Ecto neural progenitor cell (in vitro differentiated cells): Measurements from ENCODE around the gene ZFP69B.
"Not testable (repeated sequence)": the region's sequence is repeated elsewhere in the genome, so short reads cannot be mapped to it uniquely, and the experiment has no call there.

Source experiments
- DNase-seq: peaks from one replicate; pipeline ENCODE4 v3.0.0-alpha.2; 2018; ENCODE audit warnings: low spot score

The ZFP69B gene

DNA sequence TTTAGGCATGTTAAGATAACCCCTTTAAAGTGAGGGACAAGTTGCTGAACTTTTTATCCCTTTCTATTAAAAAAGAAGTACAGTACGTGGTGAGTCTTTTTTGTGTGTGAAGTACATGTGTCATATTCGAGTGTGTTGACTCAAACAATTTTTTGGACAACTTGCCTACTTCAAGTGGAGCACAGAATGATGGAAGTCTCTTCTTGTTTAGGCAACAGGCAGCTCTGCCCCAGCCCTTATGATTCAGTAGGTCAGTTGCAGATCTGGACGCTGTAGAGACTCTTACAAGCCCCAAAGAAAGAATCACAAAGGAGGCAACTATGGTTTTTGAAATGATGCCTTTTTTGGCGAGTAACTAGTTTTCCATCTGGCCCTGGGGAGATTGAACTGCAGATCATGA is 14.4 kb upstream of the ZFP69B start:
- DNase-seq, result no peak

GRCh38 chr1:40438391-40439015 is 11.8 kb upstream of the ZFP69B start:
- no peak for DNase-seq

GRCh38 chr1:40439247-40439646 is 11.0 kb upstream of the ZFP69B start:
- DNase-seq, result no peak

- DNase-seq, result peak; percentile 55
Observed at GRCh38 chr1:40450495-40451237, 390 bp downstream of the ZFP69B start.

GRCh38 chr1:40451238-40451585 is 936 bp downstream of the ZFP69B start:
- no peak for DNase-seq

DNA sequence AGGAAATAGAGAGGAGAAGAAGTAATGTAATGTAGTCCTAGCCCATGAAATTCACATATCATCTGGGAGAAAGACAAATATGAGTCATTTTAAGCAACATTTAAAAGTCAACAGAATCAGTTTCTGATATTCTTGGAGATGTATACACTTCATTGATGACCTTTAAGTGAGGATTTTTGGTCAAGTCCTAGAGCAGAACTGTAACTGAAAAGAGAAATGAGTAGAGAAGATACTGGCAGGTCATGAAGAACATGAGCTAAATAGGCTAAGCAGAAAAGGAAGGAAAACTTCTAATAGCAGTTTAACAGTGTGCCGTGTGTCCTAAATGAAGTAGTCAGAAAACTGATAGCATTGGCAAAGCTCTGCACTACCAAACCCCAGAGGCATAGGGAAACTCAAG is 4.6 kb downstream of the ZFP69B start:
- no peak for DNase-seq

GRCh38 chr1:40462956-40463590 is 12.8 kb downstream of the ZFP69B start:
- no peak for DNase-seq

GRCh38 chr1:40469327-40469726 is 19.1 kb downstream of the ZFP69B start:
- no peak for DNase-seq

DNA sequence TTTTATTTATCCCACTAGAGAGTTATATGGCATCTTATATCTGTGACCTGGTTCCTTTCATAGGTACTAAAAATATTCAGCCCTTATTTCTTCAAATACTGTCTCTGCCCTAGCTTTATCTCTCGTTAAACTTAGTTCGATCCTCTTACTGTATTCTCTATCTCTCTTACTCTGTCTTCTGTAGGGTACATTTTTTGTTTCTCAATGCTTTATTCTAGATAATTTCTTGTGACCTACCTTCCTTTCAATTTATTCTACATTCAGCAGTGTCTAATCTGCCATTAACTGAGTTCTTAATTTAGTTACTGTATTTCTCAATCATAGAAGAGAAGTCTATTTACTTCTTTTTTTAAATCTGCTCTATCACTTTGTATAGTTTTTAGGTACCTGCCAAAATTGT is 25.0 kb downstream of the ZFP69B start:
- no peak for DNase-seq

DNA sequence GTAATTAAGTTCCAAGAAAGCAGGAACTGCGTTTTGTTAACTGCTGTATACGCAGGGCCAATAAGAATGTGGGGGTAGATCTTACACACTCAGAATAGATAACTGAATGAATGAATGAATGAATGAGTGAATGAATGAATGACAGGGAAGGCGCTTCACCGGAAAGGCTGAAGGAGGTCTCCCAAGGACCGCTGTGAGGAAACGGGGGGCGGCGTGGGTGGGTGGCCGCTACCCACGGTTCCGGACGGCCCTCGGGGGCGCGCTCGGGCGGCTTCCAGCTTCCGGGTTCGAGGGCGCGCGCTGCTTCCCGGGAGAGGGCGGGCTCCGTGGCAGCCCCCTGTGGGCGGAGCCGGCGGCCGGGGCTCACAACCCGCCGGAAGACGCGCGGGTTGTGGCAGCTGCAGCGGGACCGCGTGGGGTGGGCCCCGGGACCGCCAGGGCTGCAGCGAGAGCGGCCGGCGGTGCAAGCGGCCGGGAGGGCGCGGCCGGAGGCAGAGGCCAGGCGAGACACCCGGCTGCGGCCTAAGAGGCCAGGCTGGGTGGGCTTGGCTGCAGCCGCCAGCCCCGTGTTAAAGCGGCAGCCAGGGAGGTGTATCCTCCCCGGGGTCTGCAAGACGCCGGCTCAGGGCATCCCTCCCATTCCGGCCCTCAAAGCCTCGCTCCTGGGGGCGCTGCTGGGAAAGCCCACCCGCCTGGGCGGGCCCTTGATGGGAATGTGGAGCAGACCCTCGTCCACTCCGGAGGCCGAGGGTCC is 26.8 kb downstream of the ZFP69B start, which contains the start of gene ZFP69:
ZFP69 (plus strand) TSS at position 367 of the 754 bp plus-strand sequence. CDS start 2,072 bp downstream, outside the sequence.
- peak; percentile 80 for DNase-seq

DNA sequence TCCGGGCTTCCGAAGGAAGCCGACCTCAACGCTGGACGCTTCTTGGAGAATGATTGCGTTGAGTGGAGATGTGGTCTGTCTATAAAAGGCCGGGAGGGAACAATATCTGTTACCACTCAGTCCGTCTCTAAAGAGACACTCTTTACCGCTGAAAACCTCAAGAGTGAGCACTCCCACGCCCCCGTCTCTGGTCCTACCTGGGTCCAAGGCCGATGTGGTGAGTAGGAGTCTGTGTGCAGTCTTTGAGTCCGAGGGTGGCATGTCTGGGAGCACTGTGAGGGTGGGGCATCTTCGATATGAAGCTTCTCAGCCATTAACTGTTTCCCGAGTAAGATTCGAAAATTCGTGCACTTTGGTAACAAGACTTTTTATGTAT is 27.4 kb downstream of the ZFP69B start:
- DNase-seq, result no peak

DNA sequence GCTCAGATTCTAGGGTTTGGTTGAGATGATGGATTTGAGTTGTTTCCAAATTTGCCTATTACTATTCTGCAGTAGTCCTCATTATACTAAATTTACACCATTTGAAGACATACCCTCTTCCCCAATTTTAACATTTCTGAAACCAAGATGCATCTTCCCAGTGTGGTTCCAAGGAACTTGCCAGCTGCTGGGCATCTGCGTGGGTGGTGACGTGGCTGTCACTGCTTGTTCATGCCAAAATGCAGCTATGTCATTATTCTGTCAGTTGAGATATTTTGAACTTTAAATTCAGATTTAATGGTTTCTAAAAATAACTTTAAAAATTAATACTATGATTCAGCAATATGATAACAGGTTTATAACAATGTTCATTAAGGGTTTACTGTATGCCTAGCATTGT is 28.0 kb downstream of the ZFP69B start:
- DNase-seq, result no peak

GRCh38 chr1:40479156-40479555 is 28.9 kb downstream of the ZFP69B start:
- DNase-seq, result no peak

- no peak for DNase-seq
Observed at GRCh38 chr1:40495315-40495903, 45.1 kb downstream of the ZFP69B start.

DNA sequence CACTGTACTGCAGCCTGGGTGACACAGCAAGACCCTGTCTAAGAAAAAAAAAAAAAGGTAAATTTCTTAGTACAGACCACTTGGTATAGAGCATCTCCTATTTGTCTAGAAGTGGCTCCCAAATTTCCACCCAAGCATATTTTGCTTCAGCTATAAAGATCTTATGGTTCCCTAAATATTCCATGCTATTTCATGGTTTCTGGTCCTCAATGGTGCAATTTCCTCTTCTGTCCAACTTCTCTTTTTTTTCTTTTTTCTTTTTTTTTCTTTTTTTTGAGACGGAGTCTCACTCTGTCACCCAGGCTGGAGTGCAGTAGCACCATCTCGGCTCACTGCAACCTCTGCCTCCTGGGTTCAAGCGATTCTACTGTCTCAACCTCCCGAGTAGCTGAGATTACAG is 52.4 kb downstream of the ZFP69B start:
- DNase-seq, result not testable (repeated sequence)

- no peak for DNase-seq
Observed at GRCh38 chr1:40507973-40508372, 57.7 kb downstream of the ZFP69B start.

- peak; percentile 76 for DNase-seq
Observed at GRCh38 chr1:40508375-40509341, 58.4 kb downstream of the ZFP69B start, which contains the start of gene EXO5. TSS of gene EXO5 (plus strand) at chr1:40508767. CDS start at chr1:40514545, 5,778 bp downstream.
